OCI-LY3 (cell line): ENCODE data around the gene ELANE.

ENCODE experiments used
- H2AFZ ChIP-seq: fragments of 200-600, 300-600 bp; shearing (Covaris generic); 2 replicates; pipeline ENCODE4 v1.6.0; 2014; ENCODE audit warnings: antibody characterized with exemption, low read depth, low read length
- H3K27ac ChIP-seq: fragments of 200-600, 300-600 bp; sonication (generic); 2 replicates; pipeline ENCODE4 v1.5.1; 2014; ENCODE audit warnings: mild to moderate bottlenecking, low read length, moderate library complexity, mixed read lengths
- H3K27me3 ChIP-seq: fragments of 200-600, 300-600 bp; sonication (generic); 2 replicates; pipeline ENCODE4 v1.6.1; 2014; ENCODE audit warnings: low read depth, low read length, mixed read lengths
- H3K36me3 ChIP-seq: fragments of 200-600, 300-600 bp; sonication (generic); replicated peaks from 2 replicates; pipeline ENCODE3; 2014; ENCODE audit warnings: low read depth, low read length, mixed read lengths
- H3K4me1 ChIP-seq: fragments of 300-600, 200-600 bp; sonication (generic); 2 replicates; pipeline ENCODE4 v1.6.1; 2014; ENCODE audit warnings: low read length, mixed read lengths
- H3K4me2 ChIP-seq: fragments of 200-600, 300-600 bp; sonication (generic); 2 replicates; pipeline ENCODE4 v1.6.1; 2014; ENCODE audit warnings: low read length, mixed read lengths
- H3K4me3 ChIP-seq: fragments of 300-600, 200-600 bp; sonication (generic); 2 replicates; pipeline ENCODE4 v1.5.1; 2014; ENCODE audit warnings: antibody characterized with exemption, mild to moderate bottlenecking, low read length, moderate library complexity
- H3K79me2 ChIP-seq: fragments of 300-600, 200-600 bp; shearing (Covaris generic); 2 replicates; pipeline ENCODE4 v1.6.1; 2014; ENCODE audit warnings: mild to moderate bottlenecking, low read length, mixed read lengths
- H3K9ac ChIP-seq: fragments of 300-600, 200-600 bp; shearing (Covaris generic); 2 replicates; pipeline ENCODE4 v1.6.0; 2014; ENCODE audit warnings: mild to moderate bottlenecking, low read length, moderate library complexity
- H3K9me3 ChIP-seq: fragments of 200-600, 300-600 bp; shearing (Covaris generic); 2 replicates; pipeline ENCODE4 v1.6.1; 2014; ENCODE audit warnings: low read length, mixed read lengths; ENCODE audit not compliant: insufficient read depth
- H4K20me1 ChIP-seq: fragments of 200-600, 300-600 bp; sonication (generic); 2 replicates; pipeline ENCODE4 v1.6.1; 2016; ENCODE audit warnings: low read length, mixed read lengths; ENCODE audit not compliant: insufficient read depth
- EZH2phosphoT487 ChIP-seq: fragments of 200-600 bp; shearing (Covaris generic); IDR thresholded peaks from 2 replicates; pipeline ENCODE4 v1.6.1; 2018; ENCODE audit warnings: antibody characterized with exemption, mixed run types, low read depth
- TF ChIP-seq, protein P1 (sequence below): fragments of 200-600, 300-600 bp; sonication (generic); IDR thresholded peaks from 2 replicates; pipeline ENCODE4 v1.5.1; 2014; ENCODE audit warnings: antibody characterized with exemption, low read length, low read depth

ELANE gene

DNA sequence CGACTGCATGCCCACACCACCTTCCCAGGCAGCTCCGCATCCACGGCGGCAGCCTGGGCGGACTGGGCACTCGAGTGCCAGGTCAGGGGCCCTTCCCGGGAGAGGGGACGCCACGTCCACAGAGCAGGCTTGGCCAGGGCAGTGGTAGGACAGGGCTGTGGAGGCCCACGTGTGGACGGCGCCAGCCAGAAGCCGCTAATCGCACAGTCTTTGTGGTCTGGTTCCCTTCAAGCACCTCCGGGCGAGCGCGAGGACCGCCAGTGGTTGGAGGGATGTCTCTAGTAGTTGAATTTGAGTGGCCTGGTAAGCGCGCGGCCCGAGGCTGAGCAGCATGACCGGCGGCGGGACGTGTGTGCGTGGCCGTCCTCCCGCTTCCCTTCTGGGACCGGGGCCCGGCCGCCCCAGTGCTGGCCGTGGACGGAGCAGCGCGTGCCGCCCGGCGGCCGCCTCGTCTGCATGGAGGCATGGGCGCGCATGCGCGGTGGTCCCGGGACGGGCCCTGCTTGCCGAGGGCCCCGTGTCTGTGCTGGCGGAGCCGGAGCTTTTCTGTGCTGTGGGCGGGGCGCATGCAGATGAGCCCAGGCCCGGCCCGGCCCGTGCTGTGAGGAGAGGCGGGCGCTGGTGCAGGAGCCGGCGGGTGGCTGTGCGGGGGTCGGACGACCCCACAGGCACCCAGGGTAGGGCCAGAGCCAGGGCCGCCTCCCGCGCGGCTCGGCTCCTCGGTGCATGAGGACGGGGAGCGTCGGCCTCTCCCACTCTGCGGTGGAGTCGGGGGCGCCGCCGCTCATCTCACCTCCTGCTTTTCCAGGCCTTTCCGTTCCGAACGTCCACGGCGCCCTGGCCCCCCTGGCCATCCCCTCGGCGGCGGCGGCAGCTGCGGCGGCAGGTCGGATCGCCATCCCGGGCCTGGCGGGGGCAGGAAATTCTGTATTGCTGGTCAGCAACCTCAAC, 46.2 kb upstream of the ELANE start:
- no peaks in the 10 kb centered on the region for H3K4me1 ChIP-seq
- H3K36me3 ChIP-seq = peaks cover 96% of the 10 kb centered on the region
- no peak overlapping the region for H3K4me2 ChIP-seq
- H3K9me3 ChIP-seq = no peaks in the 10 kb centered on the region
- H3K4me3 ChIP-seq = no peak overlapping the region
- H3K9ac ChIP-seq = no peak overlapping the region
- peaks cover 97% of the 10 kb centered on the region for H4K20me1 ChIP-seq
- no peak overlapping the region for H3K27ac ChIP-seq
- TF ChIP-seq, protein P1, sequence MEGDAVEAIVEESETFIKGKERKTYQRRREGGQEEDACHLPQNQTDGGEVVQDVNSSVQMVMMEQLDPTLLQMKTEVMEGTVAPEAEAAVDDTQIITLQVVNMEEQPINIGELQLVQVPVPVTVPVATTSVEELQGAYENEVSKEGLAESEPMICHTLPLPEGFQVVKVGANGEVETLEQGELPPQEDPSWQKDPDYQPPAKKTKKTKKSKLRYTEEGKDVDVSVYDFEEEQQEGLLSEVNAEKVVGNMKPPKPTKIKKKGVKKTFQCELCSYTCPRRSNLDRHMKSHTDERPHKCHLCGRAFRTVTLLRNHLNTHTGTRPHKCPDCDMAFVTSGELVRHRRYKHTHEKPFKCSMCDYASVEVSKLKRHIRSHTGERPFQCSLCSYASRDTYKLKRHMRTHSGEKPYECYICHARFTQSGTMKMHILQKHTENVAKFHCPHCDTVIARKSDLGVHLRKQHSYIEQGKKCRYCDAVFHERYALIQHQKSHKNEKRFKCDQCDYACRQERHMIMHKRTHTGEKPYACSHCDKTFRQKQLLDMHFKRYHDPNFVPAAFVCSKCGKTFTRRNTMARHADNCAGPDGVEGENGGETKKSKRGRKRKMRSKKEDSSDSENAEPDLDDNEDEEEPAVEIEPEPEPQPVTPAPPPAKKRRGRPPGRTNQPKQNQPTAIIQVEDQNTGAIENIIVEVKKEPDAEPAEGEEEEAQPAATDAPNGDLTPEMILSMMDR = no peak
- TF ChIP-seq EZH2phosphoT487 = no peak
- no peaks in the 10 kb centered on the region for H3K27me3 ChIP-seq
- H2AFZ ChIP-seq = no peak overlapping the region
- peaks cover 86% of the 10 kb centered on the region for H3K79me2 ChIP-seq

DNA sequence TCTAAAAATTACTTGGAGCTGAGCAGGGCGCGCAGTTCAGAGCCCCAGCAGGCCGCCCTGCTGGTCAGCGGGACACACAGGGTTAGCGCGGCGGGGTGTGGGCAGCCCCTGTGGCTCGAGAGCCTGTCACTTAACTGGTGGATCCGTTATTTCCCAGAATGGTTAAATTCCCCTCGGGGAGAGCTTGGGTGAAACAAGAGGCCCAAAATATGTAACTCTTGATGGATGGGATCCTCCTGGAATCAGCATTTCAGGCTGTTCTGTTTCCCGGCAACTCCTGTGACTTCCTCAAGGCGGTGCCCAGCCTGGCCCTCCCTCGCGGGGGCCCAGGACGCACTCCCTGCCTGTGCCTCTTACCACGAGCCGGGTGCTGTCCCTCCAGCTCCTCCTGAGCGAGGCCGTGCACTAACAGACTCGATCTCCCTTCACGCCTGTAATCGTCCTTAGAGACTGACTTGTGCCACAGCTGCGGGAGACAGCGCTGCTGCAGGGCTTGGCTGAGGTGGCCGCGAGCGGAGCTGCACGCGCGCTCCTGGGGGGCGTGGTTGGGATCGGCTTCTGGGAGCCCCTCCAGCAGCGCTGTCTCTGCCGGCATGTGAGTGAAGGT, 45.2 kb upstream of the ELANE start:
- no peak overlapping the region for H3K9ac ChIP-seq
- H4K20me1 ChIP-seq = peaks cover 94% of the 10 kb centered on the region
- H3K79me2 ChIP-seq = peaks cover 76% of the 10 kb centered on the region
- H3K27ac ChIP-seq = no peak overlapping the region
- H3K36me3 ChIP-seq = peaks cover 96% of the 10 kb centered on the region
- no peaks in the 10 kb centered on the region for H3K27me3 ChIP-seq
- no peaks in the 10 kb centered on the region for H3K9me3 ChIP-seq
- no peak overlapping the region for H3K4me2 ChIP-seq
- H3K4me1 ChIP-seq = no peaks in the 10 kb centered on the region
- TF ChIP-seq EZH2phosphoT487 = no peak
- TF ChIP-seq, protein P1 = no peak
- no peak overlapping the region for H3K4me3 ChIP-seq
- H2AFZ ChIP-seq = no peak overlapping the region

DNA sequence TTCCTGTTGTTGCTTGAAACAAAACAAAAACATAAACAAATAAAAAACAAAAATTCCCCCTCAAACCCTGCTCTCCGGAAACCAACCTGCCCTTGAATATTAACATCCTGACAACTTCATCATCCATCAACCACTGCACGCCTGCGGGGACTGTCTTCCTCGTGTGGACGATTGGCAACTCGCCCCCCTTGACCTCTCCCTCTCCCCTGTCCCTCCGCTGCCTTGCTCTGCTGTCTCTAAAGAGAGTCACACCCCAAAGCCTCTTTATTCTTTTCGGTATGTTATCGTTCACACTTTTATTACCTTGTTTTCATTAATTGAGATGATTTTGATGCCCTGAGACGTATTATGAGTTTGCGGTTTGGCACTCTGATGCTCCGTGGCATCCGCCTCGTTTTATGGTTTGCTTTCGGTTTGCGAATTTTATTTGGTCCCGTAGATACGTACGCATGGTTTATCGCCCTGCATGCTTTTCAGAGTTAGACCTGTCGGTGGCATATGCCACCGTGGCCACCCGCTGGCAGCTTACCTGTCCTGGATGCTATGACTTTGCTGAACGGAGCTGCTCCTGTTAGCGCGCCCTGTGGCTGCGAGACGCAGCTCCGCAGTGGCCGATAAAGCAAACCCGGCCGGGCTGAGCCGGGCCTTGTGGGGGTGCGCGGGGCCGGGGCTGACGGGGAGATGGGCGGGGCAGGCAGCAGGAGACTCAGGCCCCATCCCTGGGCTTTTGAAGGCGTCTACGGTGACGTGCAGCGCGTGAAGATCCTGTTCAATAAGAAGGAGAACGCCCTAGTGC, 44.3 kb upstream of the ELANE start:
- Histone ChIP-seq H3K9ac (no peak overlapping the region), H3K9me3 (no peaks in the 10 kb centered on the region), H2AFZ (no peak overlapping the region), H3K4me1 (no peaks in the 10 kb centered on the region), H3K27ac (no peak overlapping the region), H4K20me1 (peaks cover 88% of the 10 kb centered on the region), H3K4me2 (no peak overlapping the region), H3K4me3 (no peak overlapping the region), H3K27me3 (no peaks in the 10 kb centered on the region), H3K36me3 (peaks cover 91% of the 10 kb centered on the region), H3K79me2 (peaks cover 67% of the 10 kb centered on the region)
- TF ChIP-seq, protein P1 = no peak
- TF ChIP-seq EZH2phosphoT487 = no peak

DNA sequence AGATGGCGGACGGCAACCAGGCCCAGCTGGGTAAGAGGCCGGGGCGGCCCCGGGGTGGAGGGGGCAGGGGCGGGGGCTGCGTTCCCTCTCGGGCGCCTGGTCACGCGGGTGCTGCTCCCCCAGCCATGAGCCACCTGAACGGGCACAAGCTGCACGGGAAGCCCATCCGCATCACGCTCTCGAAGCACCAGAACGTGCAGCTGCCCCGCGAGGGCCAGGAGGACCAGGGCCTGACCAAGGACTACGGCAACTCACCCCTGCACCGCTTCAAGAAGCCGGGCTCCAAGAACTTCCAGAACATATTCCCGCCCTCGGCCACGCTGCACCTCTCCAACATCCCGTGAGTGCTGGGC, 43.7 kb upstream of the ELANE start:
- no peak for TF ChIP-seq EZH2phosphoT487
- TF ChIP-seq, protein P1 = no peak
- Histone ChIP-seq H3K4me3 (no peak overlapping the region), H2AFZ (no peak overlapping the region), H3K27me3 (no peaks in the 10 kb centered on the region), H3K4me1 (no peaks in the 10 kb centered on the region), H3K9me3 (no peaks in the 10 kb centered on the region), H3K27ac (no peak overlapping the region), H3K4me2 (no peak overlapping the region), H3K79me2 (peaks cover 61% of the 10 kb centered on the region), H3K9ac (no peak overlapping the region), H4K20me1 (peaks cover 82% of the 10 kb centered on the region), H3K36me3 (peaks cover 91% of the 10 kb centered on the region)
